ENCODE results near the gene KCNIP2.

DNA sequence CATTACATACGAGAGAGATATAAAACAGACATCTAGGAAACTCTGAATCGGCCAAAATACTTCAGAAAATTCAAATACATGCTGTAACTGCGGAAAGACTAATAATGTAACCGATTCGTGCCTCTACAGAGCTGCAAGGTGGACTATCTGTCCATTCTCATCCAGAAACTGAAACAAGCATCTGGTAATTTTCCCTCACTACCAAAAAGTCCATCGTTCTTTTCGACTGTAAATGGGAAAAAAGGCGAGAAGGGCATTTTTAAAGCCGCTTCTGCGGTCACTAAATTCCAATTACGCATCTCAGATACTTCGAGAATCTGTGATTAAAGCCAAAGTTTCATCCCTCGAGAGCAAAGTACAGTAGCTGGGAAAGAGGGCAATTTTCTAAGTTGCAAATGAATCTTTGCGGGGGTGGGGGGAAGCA lies 26.7 kb downstream of the KCNIP2 start:
- TF ChIP-seq SP1 (IDR thresholded peaks at IDR 0.05) (no peak), FOXM1 (IDR thresholded peaks at IDR 0.05; ENCODE audit: borderline replicate concordance) (no peak), ZNF384 (IDR thresholded peaks at IDR 0.05) (no peak), FOXK2 (IDR thresholded peaks at IDR 0.05) (no peak)

Measured in HEK293T (cell line).